HepG2 (cell line): ENCODE data around the gene IMMT. TPM values are rescaled to one million over a fixed set of nuclear protein-coding genes. Genes with fewer than 3 reads are reported as not detected.

Source experiments
- ASH2L ChIP-seq: fragments of 300-600, 200-600 bp; sonication (generic); IDR thresholded peaks from 2 replicates; pipeline ENCODE4 v1.7.0; 2017; ENCODE audit warnings: low read depth, mild to moderate bottlenecking, moderate library complexity, mixed read lengths, low read length; ENCODE audit not compliant: insufficient read length
- CEBPZ ChIP-seq: IDR thresholded peaks from 2 replicates; pipeline ENCODE4 v1.6.1; 2012; ENCODE audit warnings: low read length, improper control_type of control experiment
- GABPA ChIP-seq, 2 experiments: IDR thresholded peaks; 2 replicates each; pipeline ENCODE4 v1.6.1; 2011 to 2016; ENCODE audit warnings: low read depth in 2 of 2, low read length in 1 of 2, missing biosample characterization in 1 of 2, missing genetic modification characterization in 1 of 2
- HDAC6 ChIP-seq: fragments of 200-600 bp; sonication (generic); IDR thresholded peaks from 2 replicates; pipeline ENCODE4 v1.7.0; 2017; ENCODE audit warnings: mild to moderate bottlenecking, antibody characterized with exemption, low read length, low read depth
- HIVEP1 ChIP-seq: sonication (generic); formaldehyde crosslinking; IDR thresholded peaks from 2 replicates; pipeline ENCODE4 v1.4.0; 2020; ENCODE audit warnings: mild to moderate bottlenecking, missing genetic modification reagents
- ISL2 ChIP-seq: sonication (generic); formaldehyde crosslinking; IDR thresholded peaks from 2 replicates; pipeline ENCODE4 v1.5.0; 2020; ENCODE audit warnings: missing genetic modification reagents
- MBNL3 ChIP-seq: fragments of 250-450 bp; sonication (Bioruptor Pico); conservative IDR thresholded peaks from 2 replicates; pipeline ENCODE4 v1.8.0; 2022; ENCODE audit warnings: mild to moderate bottlenecking, inconsistent platforms
- MED8 ChIP-seq: sonication (generic); formaldehyde crosslinking; IDR thresholded peaks from 2 replicates; pipeline ENCODE4 v1.8.1; 2023; ENCODE audit warnings: mild to moderate bottlenecking, missing genetic modification reagents; ENCODE audit not compliant: insufficient replicate concordance
- MLLT10 ChIP-seq: sonication (generic); formaldehyde crosslinking; IDR thresholded peaks from 2 replicates; pipeline ENCODE4 v1.4.0; 2020; ENCODE audit warnings: missing genetic modification reagents
- MXI1 ChIP-seq: IDR thresholded peaks from 3 replicates; pipeline ENCODE4 v1.6.1; 2012; ENCODE audit warnings: low read depth, low read length, inconsistent platforms, borderline replicate concordance
- MYC ChIP-seq: sonication (generic); formaldehyde crosslinking; IDR thresholded peaks from 2 replicates; pipeline ENCODE4 v1.9.0; 2021; ENCODE audit warnings: missing genetic modification reagents, borderline replicate concordance
- NONO ChIP-seq, 2 experiments: fragments of 450-650 bp in 1 of 2; sonication (generic) in 1 of 2; formaldehyde crosslinking in 1 of 2; IDR thresholded peaks in 1 of 2; conservative IDR thresholded peaks in 1 of 2; 2 replicates each; pipeline versions ENCODE4 v1.6.1 to v1.8.0; 2017 to 2022; ENCODE audit warnings: mild to moderate bottlenecking in 1 of 2, missing genetic modification reagents in 1 of 2, moderate library complexity in 1 of 2
- RBM22 ChIP-seq: fragments of 200-400 bp; formaldehyde crosslinking; optimal IDR thresholded peaks from 2 replicates; pipeline ENCODE3; 2017; ENCODE audit warnings: mild to moderate bottlenecking, low read length, moderate library complexity
- ZBTB38 ChIP-seq: sonication (generic); formaldehyde crosslinking; IDR thresholded peaks from 2 replicates; pipeline ENCODE4 v1.5.1; 2020; ENCODE audit warnings: mild to moderate bottlenecking, missing genetic modification reagents
- ZNF124 ChIP-seq: sonication (generic); formaldehyde crosslinking; IDR thresholded peaks from 2 replicates; pipeline ENCODE4 v1.4.0; 2020; ENCODE audit warnings: missing genetic modification reagents
- ZNF292 ChIP-seq: sonication (generic); formaldehyde crosslinking; IDR thresholded peaks from 2 replicates; pipeline ENCODE4 v1.8.1; 2022; ENCODE audit warnings: mild to moderate bottlenecking, low read depth, missing genetic modification reagents, borderline replicate concordance
- ZNF430 ChIP-seq: sonication (generic); formaldehyde crosslinking; IDR thresholded peaks from 2 replicates; pipeline ENCODE4 v1.9.0; 2021; ENCODE audit warnings: mild to moderate bottlenecking, missing genetic modification reagents
- ZNF512 ChIP-seq: sonication (generic); formaldehyde crosslinking; IDR thresholded peaks from 2 replicates; pipeline ENCODE4 v1.4.0; 2020; ENCODE audit warnings: mild to moderate bottlenecking, missing genetic modification reagents
- ZNF598 ChIP-seq: sonication (generic); formaldehyde crosslinking; IDR thresholded peaks from 2 replicates; pipeline ENCODE4 v1.5.1; 2020; ENCODE audit warnings: mild to moderate bottlenecking, missing genetic modification reagents, borderline replicate concordance
- polyA plus RNA-seq, 8 experiments: library from polyadenylated mRNA; depleted of rRNA in 3 of 8; stranded (reverse) in 7 of 8; unstranded in 1 of 8; fragments of >200 nt; fragmentation: Illumina TruSeq in 4 of 8; extraction: Trizol in 4 of 8; gene quantifications; 2 replicates each; pipeline versions ENCODE4 v1.2.1 to v1.2.3, GENCODE V29; 2011 to 2016; ENCODE audit warnings: low read depth in 4 of 8, missing spikeins in 1 of 8, mixed read lengths in 1 of 8; ENCODE audit not compliant: insufficient read depth in 1 of 8
- total RNA-seq, 5 experiments: library from RNA; depleted of rRNA; stranded (reverse); fragments of >200 nt; fragmentation: Illumina TruSeq; extraction: Trizol; gene quantifications; 2 replicates each; pipeline ENCODE4 v1.2.3, GENCODE V29; 2016; ENCODE audit warnings: low read depth in 1 of 5
- TF ChIP-seq, protein P1 (sequence below): fragments of 450-650 bp; IDR thresholded peaks from 2 replicates; pipeline ENCODE4 v1.6.1; 2017
- TF ChIP-seq, protein P2 (sequence below): sonication (generic); formaldehyde crosslinking; IDR thresholded peaks from 2 replicates; pipeline ENCODE4 v1.5.0; 2020; ENCODE audit warnings: missing genetic modification reagents

The IMMT gene
- total and polyA plus RNA-seq, 2 of the 13 experiments (the other 11 are each of a cell fraction or from before 2014, with no cell fraction given), result 63.5 to 119 TPM

DNA sequence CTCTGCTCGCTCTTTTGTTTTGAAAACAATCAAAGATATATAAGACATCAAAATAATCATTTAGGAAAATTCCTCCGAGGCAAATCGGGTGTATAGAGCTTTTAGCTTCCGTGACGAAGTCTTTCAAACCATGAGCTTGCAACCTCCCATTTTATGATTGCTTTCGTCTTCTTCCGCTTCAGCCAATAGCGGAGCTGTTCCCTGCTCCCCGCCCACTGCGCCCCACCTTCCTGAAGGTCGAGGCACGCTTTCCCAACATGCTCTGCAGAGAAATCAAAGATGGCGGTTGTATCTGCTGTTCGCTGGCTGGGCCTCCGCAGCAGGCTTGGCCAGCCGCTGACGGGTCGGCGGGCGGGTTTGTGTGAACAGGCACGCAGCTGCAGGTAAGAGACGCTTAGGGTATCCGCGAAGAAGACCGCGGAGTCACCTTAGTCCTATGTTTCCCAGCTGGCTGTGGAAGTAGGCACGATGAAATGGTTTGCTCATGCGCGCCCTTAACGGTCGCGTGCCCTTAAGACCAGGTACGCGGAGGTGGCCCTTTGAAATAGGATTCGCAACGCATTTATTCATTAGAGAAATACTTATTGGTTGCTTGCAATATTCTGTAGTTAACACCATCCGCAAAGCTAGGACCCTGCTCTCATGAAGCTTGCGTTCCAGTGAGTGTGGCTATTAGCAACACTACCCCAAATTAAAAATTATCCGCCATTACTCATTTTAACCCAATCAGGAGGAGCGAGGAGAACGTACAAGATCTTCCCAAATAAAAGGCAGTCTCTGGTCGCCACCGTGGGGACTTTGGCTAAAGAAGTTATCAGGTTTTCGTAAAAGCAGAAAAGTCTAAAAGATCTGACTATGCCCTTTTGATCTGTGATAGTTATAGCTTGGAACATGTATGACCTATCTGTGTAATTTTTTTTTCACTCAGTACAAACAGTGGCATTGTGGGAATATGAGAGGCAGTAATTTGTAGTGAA, 89.0 kb downstream of the IMMT start, which contains the start of gene PTCD3 (continued):
- no peak for TF ChIP-seq RBM22
- peak; percentile 98 for TF ChIP-seq ASH2L
- TF ChIP-seq, protein P1, sequence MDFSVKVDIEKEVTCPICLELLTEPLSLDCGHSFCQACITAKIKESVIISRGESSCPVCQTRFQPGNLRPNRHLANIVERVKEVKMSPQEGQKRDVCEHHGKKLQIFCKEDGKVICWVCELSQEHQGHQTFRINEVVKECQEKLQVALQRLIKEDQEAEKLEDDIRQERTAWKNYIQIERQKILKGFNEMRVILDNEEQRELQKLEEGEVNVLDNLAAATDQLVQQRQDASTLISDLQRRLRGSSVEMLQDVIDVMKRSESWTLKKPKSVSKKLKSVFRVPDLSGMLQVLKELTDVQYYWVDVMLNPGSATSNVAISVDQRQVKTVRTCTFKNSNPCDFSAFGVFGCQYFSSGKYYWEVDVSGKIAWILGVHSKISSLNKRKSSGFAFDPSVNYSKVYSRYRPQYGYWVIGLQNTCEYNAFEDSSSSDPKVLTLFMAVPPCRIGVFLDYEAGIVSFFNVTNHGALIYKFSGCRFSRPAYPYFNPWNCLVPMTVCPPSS, result no peak
- TF ChIP-seq ISL2 (CRISPR knock-in tag), result no peak
- TF ChIP-seq MBNL3 (CRISPR knock-in tag), result no peak
- TF ChIP-seq ZNF292 (CRISPR knock-in tag), result peak; percentile 39; the same call in 1 of the 2 replicates
- TF ChIP-seq MLLT10, result no peak
- TF ChIP-seq ZNF598 (CRISPR knock-in tag), result peak; percentile 86
- peak; percentile 95; the same call in 1 of the 3 replicates for TF ChIP-seq MXI1
- TF ChIP-seq HDAC6, result no peak
- TF ChIP-seq, protein P2, sequence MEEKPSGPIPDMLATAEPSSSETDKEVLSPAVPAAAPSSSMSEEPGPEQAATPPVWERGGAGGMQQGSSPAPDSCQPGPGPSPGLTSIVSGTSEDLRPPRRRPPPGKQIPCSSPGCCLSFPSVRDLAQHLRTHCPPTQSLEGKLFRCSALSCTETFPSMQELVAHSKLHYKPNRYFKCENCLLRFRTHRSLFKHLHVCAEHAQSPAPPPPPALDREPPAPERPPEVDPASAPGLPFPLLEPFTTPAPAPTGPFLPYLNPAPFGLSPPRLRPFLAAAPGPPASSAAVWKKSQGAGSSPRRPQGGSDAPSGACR (CRISPR knock-in tag), result peak; percentile 77; the same call in 1 of the 2 replicates
- TF ChIP-seq ZNF124 (CRISPR knock-in tag), result 0 out of 2 replicates have a peak, but pooled peaks have one; percentile 18
- 0 out of 2 replicates have a peak, but pooled peaks have one; percentile 47 for TF ChIP-seq ZBTB38
- TF ChIP-seq ZNF430, result peak; percentile 84; the same call in 1 of the 2 replicates
- peak; percentile 91 for TF ChIP-seq MYC (CRISPR knock-in tag)
- TF ChIP-seq ZNF512 (CRISPR knock-in tag), result no peak
- no peak; the same call in 1 of the 2 replicates for TF ChIP-seq NONO (IDR thresholded peaks at IDR 0.05)
- peak; percentile 77; the same call in 1 of the 2 replicates for TF ChIP-seq NONO (CRISPR knock-in tag; conservative IDR thresholded peaks at IDR 0.05)
- TF ChIP-seq MED8 (CRISPR knock-in tag), result peak; percentile 48
- peak; percentile 29; the same call in 1 of the 2 replicates for TF ChIP-seq HIVEP1
- no peak for TF ChIP-seq CEBPZ
- peak; percentile 4; the same call in 1 of the 2 replicates for TF ChIP-seq GABPA (IDR thresholded peaks at IDR 0.05; ENCODE audit: low read depth, low read length)
- peak; percentile 72 for TF ChIP-seq GABPA (CRISPR knock-in tag; IDR thresholded peaks at IDR 0.05; ENCODE audit: low read depth)
